ENCODE data around the gene ALDOB.

Gene ALDOB

GRCh38 chr9:101417389-101417788 is 18.2 kb downstream of the ALDOB start:
- TF ChIP-seq CTCF (IDR thresholded peaks at IDR 0.05; ENCODE audit: borderline replicate concordance, control extremely low read depth, extremely low read depth, insufficient read depth, missing control alignments) = no peak
- in situ Hi-C loops (cut with MboI; ENCODE audit: low sequenced_read_pairs, unreplicated experiment) = no loop called here
- DNase-seq (ENCODE audit: low spot score) = no peak

- in situ Hi-C loops (cut with MboI; ENCODE audit: low sequenced_read_pairs, unreplicated experiment) = no loop called here
- DNase-seq (ENCODE audit: low spot score) = no peak
- TF ChIP-seq CTCF (IDR thresholded peaks at IDR 0.05; ENCODE audit: borderline replicate concordance, control extremely low read depth, extremely low read depth, insufficient read depth, missing control alignments) = no peak
Measured at GRCh38 chr9:101415578-101415977, 20.0 kb downstream of the ALDOB start.

GRCh38 chr9:101414839-101415238 is 20.7 kb downstream of the ALDOB start:
- in situ Hi-C loops (cut with MboI; ENCODE audit: low sequenced_read_pairs, unreplicated experiment) = no loop called here
- DNase-seq (ENCODE audit: low spot score) = no peak
- no peak for TF ChIP-seq CTCF (IDR thresholded peaks at IDR 0.05; ENCODE audit: borderline replicate concordance, control extremely low read depth, extremely low read depth, insufficient read depth, missing control alignments)

GRCh38 chr9:101409079-101409477 is 26.5 kb downstream of the ALDOB start:
- no peak for DNase-seq (ENCODE audit: low spot score)
- in situ Hi-C loops (cut with MboI; ENCODE audit: low sequenced_read_pairs, unreplicated experiment) = no loop called here
- TF ChIP-seq CTCF (IDR thresholded peaks at IDR 0.05; ENCODE audit: borderline replicate concordance, control extremely low read depth, extremely low read depth, insufficient read depth, missing control alignments) = no peak

GRCh38 chr9:101408374-101409078 is 27.0 kb downstream of the ALDOB start:
- TF ChIP-seq CTCF (IDR thresholded peaks at IDR 0.05; ENCODE audit: borderline replicate concordance, control extremely low read depth, extremely low read depth, insufficient read depth, missing control alignments) = no peak
- in situ Hi-C loops (cut with MboI; ENCODE audit: low sequenced_read_pairs, unreplicated experiment) = no loop called here
- no peak for DNase-seq (ENCODE audit: low spot score)

- in situ Hi-C loops (cut with MboI; ENCODE audit: low sequenced_read_pairs, unreplicated experiment) = no loop called here
- no peak for DNase-seq (ENCODE audit: low spot score)
- TF ChIP-seq CTCF (IDR thresholded peaks at IDR 0.05; ENCODE audit: borderline replicate concordance, control extremely low read depth, extremely low read depth, insufficient read depth, missing control alignments) = no peak
Measured at GRCh38 chr9:101403516-101404285, 31.9 kb downstream of the ALDOB start.
